Trophoblast cell (in vitro differentiated cells and primary cell): ENCODE measurements around the gene TNF.

Experiments used
- DNase-seq, 2 donors: peaks; one replicate each; pipeline ENCODE4 v3.0.0-alpha.2; 2016
- H2AFZ ChIP-seq: 2 replicates; pipeline ENCODE4 v1.6.1; 2013; ENCODE audit warnings: low read length, moderate library complexity, mild to moderate bottlenecking; ENCODE audit not compliant: insufficient read depth, poor library complexity
- H2AK5ac ChIP-seq: 2 replicates; pipeline ENCODE4 v1.6.1; 2013; ENCODE audit warnings: mild to moderate bottlenecking, low read length
- H2BK120ac ChIP-seq: 2 replicates; pipeline ENCODE4 v1.6.1; 2013; ENCODE audit warnings: low read length, mild to moderate bottlenecking, moderate library complexity; ENCODE audit not compliant: insufficient read depth, poor library complexity
- H2BK12ac ChIP-seq: 2 replicates; pipeline ENCODE4 v1.6.1; 2013; ENCODE audit warnings: mild to moderate bottlenecking, low read length, moderate library complexity
- H2BK5ac ChIP-seq: 2 replicates; pipeline ENCODE4 v1.6.1; 2013; ENCODE audit warnings: low read length, low read depth, moderate library complexity, mild to moderate bottlenecking; ENCODE audit not compliant: poor library complexity
- H3K14ac ChIP-seq: 2 replicates; pipeline ENCODE4 v1.6.1; 2013; ENCODE audit warnings: mild to moderate bottlenecking, low read length
- H3K18ac ChIP-seq: 2 replicates; pipeline ENCODE4 v1.6.1; 2013; ENCODE audit warnings: mild to moderate bottlenecking, low read length
- H3K23ac ChIP-seq: 2 replicates; pipeline ENCODE4 v1.6.1; 2013; ENCODE audit warnings: low read length
- H3K27ac ChIP-seq: 2 replicates; pipeline ENCODE4 v1.5.1; 2013; ENCODE audit warnings: low read depth, mild to moderate bottlenecking, inconsistent platforms, low read length, moderate library complexity
- H3K27me3 ChIP-seq: 2 replicates; pipeline ENCODE4 v1.6.1; 2013; ENCODE audit warnings: inconsistent platforms, mild to moderate bottlenecking, low read length, moderate library complexity; ENCODE audit not compliant: insufficient read depth
- H3K36me3 ChIP-seq, 2 experiments: 1 replicate in 1 of 2; 2 replicates in 1 of 2; pipeline ENCODE4 v1.6.1; 2013; ENCODE audit warnings: low read length in 2 of 2, mild to moderate bottlenecking in 2 of 2, moderate library complexity in 1 of 2; ENCODE audit not compliant: insufficient read depth in 2 of 2, control insufficient read depth in 1 of 2
- H3K4ac ChIP-seq: 2 replicates; pipeline ENCODE4 v1.6.1; 2013; ENCODE audit warnings: low read depth, mild to moderate bottlenecking, low read length, moderate library complexity
- H3K4me1 ChIP-seq, 2 experiments: 1 replicate in 1 of 2; 2 replicates in 1 of 2; pipeline ENCODE4 v1.6.1; 2013; ENCODE audit warnings: low read length in 2 of 2, mild to moderate bottlenecking in 2 of 2, moderate library complexity in 1 of 2; ENCODE audit not compliant: insufficient read depth in 2 of 2, control insufficient read depth in 1 of 2
- H3K4me2 ChIP-seq: 2 replicates; pipeline ENCODE4 v1.6.1; 2013; ENCODE audit warnings: inconsistent platforms, mild to moderate bottlenecking, low read length, moderate library complexity
- H3K4me3 ChIP-seq: 2 replicates; pipeline ENCODE4 v1.5.1; 2013; ENCODE audit warnings: mild to moderate bottlenecking, low read depth, low read length, inconsistent platforms
- H3K79me1 ChIP-seq: one replicate; pipeline ENCODE4 v1.6.1; 2013; ENCODE audit warnings: low read length
- H3K79me2 ChIP-seq: 2 replicates; pipeline ENCODE4 v1.6.1; 2013; ENCODE audit warnings: low read length, mild to moderate bottlenecking; ENCODE audit not compliant: control insufficient read depth, insufficient read depth, poor library complexity
- H3K9ac ChIP-seq: 2 replicates; pipeline ENCODE4 v1.6.1; 2013; ENCODE audit warnings: mild to moderate bottlenecking, low read length
- H3K9me3 ChIP-seq: 2 replicates; pipeline ENCODE4 v1.6.1; 2013; ENCODE audit warnings: low read depth, mild to moderate bottlenecking, control low read depth, inconsistent platforms, low read length; ENCODE audit not compliant: insufficient read depth
- H4K12ac ChIP-seq: 2 replicates; pipeline ENCODE4 v1.6.1; 2013; ENCODE audit warnings: low read depth, mild to moderate bottlenecking, low read length, moderate library complexity
- H4K8ac ChIP-seq: 2 replicates; pipeline ENCODE4 v1.6.1; 2013; ENCODE audit warnings: low read depth, mild to moderate bottlenecking, low read length, moderate library complexity
- H4K91ac ChIP-seq: one replicate; pipeline ENCODE4 v1.6.1; 2013; ENCODE audit warnings: low read depth, mild to moderate bottlenecking, low read length, moderate library complexity
- WGBS: extraction: QIAGEN DNeasy Blood & Tissue Kit; methylation state at CpG from one replicate; pipeline ENCODE4 v1.1.7; 2013; ENCODE audit warnings: missing lambda C conversion rate; ENCODE audit not compliant: insufficient read length, insufficient coverage; ENCODE audit errors: extremely low coverage; 5-methylcytosine and 5-hydroxymethylcytosine counted together

Gene TNF

DNA sequence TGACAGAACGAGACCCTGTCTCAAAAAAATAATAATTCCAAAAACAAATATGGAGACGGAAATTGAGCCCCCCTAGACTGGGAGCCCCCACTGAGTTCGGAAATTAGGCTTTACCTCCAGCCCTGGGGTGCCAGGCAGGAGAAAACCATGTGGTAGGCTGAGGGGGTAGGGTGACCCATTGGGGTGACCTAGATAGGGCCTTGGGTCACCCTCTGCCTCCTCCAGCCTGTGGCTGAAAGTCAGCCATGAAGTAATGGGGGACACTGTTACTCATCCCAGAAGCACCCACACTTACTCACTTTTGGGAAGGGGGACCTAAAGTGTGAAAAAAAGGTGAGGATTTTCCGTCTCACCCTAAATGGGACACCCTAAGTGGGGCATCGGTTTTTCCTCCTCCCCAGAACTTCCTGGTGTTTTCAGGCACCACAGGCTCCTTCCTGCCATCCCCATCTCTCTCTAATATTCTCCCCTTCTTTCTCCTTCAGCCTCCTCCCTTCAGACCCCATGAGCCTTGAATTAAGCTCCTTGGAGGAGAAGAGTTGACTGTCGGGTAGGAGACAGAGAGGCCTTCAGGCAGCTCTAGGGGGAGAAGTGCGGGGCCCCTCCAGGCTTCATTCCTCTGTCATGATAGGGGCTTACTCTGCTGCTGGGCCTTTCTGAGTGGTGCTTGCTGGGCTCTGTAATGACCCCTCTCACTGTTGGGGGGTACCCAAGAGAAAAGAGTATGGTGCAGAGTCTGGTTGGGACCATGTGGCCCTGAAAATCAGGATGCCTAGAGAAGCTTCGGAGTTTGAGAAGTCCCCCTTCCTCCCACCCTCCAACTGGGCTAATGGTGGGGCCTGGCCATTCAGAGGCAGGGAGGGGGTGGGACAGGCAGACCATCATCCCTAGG, 4.4 kb downstream of the TNF start:
- Histone ChIP-seq H3K79me2 (peaks cover 6% of the 10 kb centered on the region), H4K12ac (no peak overlapping the region), H3K27ac (no peak overlapping the region), H3K4ac (no peak overlapping the region), H3K36me3 (no peaks in the 10 kb centered on the region), H2AFZ (no peak overlapping the region), H3K79me1 (peaks cover 39% of the 10 kb centered on the region), H3K4me3 (no peak overlapping the region), H2BK120ac (no peak overlapping the region), H3K4me1 (peaks cover 47 to 53% of the 10 kb centered on the region in 2 experiments), H3K9ac (no peak overlapping the region), H3K23ac (no peak overlapping the region), H2BK5ac (no peak overlapping the region), H3K27me3 (no peaks in the 10 kb centered on the region), H2BK12ac (peak overlapping the region; percentile 94), H3K9me3 (no peaks in the 10 kb centered on the region), H3K14ac (no peak overlapping the region), H4K8ac (no peak overlapping the region), H2AK5ac (peak overlapping the region; percentile 3), H3K4me2 (peak overlapping the region; percentile 63), H4K91ac (peak overlapping the region; percentile 31), H3K18ac (no peak overlapping the region)
- WGBS, result no CpG with 5 or more reads among the region's 8 CpGs
- no peak for DNase-seq

DNA sequence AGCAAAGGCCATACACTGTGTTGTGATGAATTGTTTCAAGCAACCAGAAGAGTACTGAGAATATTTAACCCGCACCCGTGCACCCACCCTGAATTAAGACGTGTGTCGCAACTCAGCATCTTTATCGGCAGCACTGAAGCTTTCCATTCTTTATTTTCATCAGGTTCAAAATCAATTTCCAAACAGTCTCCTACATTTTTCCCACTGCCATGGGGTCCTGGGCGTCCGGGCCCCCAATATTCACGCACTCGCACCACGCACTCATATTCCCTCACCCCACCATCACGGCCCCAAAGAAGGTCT, 5.0 kb downstream of the TNF start:
- Histone ChIP-seq H3K27ac (no peak overlapping the region), H2AFZ (peak overlapping the region; percentile 75), H3K4me2 (peak overlapping the region; percentile 63), H3K14ac (peak overlapping the region; percentile 83), H3K23ac (no peak overlapping the region), H3K9me3 (no peaks in the 10 kb centered on the region), H3K9ac (no peak overlapping the region), H3K4me3 (peak overlapping the region; percentile 57), H2BK120ac (peak overlapping the region; percentile 88), H4K12ac (peak overlapping the region; percentile 73), H3K18ac (peak overlapping the region; percentile 86), H3K4me1 (peaks cover 41 to 48% of the 10 kb centered on the region in 2 experiments), H3K4ac (peak overlapping the region; percentile 62), H2BK5ac (peak overlapping the region; percentile 13), H4K8ac (peak overlapping the region; percentile 90), H3K27me3 (no peaks in the 10 kb centered on the region), H2BK12ac (peak overlapping the region; percentile 94), H3K36me3 (no peaks in the 10 kb centered on the region), H3K79me1 (peaks cover 34% of the 10 kb centered on the region), H3K79me2 (peaks cover 6% of the 10 kb centered on the region), H2AK5ac (peak overlapping the region; percentile 77), H4K91ac (peak overlapping the region; percentile 87)
- DNase-seq, result no peak
- no CpG with 5 or more reads among the region's 11 CpGs for WGBS

DNA sequence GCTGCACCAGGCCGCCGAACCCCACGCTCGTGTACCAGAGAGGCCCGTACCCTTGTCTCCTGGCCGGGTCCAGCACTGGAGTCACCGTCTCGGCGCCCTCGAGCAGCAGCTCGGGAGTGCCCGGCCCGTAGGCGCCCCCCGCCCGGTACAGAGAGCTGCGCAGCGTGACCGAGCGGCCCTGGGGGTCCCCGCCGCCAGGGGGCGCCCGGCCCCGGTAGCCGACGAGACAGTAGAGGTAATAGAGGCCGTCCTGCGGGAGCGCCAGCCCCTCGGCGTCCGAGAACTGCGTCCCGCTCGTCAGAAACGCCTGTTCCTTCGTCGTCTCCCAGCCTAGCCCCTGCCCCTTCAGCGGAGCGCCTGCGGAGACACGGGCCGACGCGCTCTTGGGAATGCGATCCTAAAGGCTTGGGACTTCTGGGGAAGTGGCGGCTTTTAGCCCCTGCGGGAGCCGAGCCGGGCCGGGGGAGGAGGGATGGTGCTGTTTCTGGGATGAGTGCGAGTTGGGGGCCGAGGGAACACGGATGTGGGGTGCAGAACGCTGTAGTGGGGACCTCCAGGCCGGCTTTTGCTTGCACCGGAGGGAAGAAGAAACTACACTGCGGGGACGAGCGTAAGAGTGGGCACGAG, 5.6 kb downstream of the TNF start:
- Histone ChIP-seq H3K18ac (peak overlapping the region; percentile 86), H2AK5ac (peak overlapping the region; percentile 77), H3K27ac (peak overlapping the region; percentile 15), H3K79me1 (peaks cover 30% of the 10 kb centered on the region), H2BK12ac (peak overlapping the region; percentile 94), H3K23ac (no peak overlapping the region), H3K9ac (peak overlapping the region; percentile 70), H3K4me2 (peak overlapping the region; percentile 63), H2BK5ac (peak overlapping the region; percentile 29), H4K91ac (peak overlapping the region; percentile 87), H3K4me1 (peaks cover 36 to 42% of the 10 kb centered on the region in 2 experiments), H4K8ac (peak overlapping the region; percentile 95), H2BK120ac (peak overlapping the region; percentile 88), H3K27me3 (no peaks in the 10 kb centered on the region), H4K12ac (peak overlapping the region; percentile 73), H3K9me3 (no peaks in the 10 kb centered on the region), H3K4me3 (peak overlapping the region; percentile 77), H3K14ac (peak overlapping the region; percentile 83), H3K36me3 (no peaks in the 10 kb centered on the region), H3K4ac (peak overlapping the region; percentile 62), H3K79me2 (peaks cover 6% of the 10 kb centered on the region), H2AFZ (peak overlapping the region; percentile 93)
- WGBS, result no CpG with 5 or more reads among the region's 62 CpGs
- peak; percentile 57 to 76 for DNase-seq

DNA sequence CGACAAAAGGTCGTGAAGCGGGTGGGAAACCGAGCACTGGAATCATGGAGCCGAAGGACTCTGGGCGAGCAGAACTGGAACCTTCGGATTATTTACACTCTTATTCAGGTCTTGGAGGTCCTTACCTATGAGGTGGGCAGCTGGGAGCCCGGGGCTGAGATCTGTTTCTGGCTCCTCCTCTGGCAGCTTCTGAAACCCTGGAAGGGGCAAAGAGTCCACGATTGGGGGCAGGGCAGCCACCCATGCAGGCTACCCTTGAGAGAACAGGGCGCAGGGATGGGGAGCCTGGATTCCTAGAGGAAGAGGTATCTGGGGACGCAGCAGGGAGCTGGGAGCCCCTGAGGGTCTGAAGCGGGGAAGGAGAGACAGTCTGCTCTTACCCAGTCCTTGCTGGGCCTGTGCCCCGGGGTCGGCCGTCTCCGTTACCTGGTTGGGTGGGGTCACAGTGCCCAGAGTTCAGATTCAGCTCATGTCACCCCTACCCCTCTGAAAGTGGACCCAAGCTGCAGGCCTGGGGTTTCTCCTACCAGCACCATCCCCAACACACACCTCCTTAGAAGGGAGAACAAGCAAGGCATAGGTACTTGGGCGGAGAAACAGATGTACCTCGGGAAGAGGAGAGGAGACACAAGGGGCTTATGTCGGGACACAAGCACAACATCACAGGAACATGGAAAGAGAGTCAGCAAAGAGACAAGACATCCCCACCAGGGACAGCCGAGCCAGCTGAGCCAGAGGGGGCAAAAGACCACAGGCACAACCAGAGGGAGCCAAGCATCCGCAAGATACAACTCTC, 6.3 kb downstream of the TNF start:
- Histone ChIP-seq H2BK12ac (no peak overlapping the region), H2AK5ac (peak overlapping the region; percentile 33), H3K79me2 (peaks cover 6% of the 10 kb centered on the region), H2AFZ (peak overlapping the region; percentile 93), H4K91ac (peak overlapping the region; percentile 87), H3K4me3 (peak overlapping the region; percentile 77), H3K4me1 (peaks cover 31 to 37% of the 10 kb centered on the region in 2 experiments), H3K36me3 (no peaks in the 10 kb centered on the region), H4K12ac (peak overlapping the region; percentile 72), H3K4me2 (peak overlapping the region; percentile 63), H3K4ac (peak overlapping the region; percentile 29), H3K9ac (peak overlapping the region; percentile 70), H3K14ac (peak overlapping the region; percentile 80), H3K79me1 (peaks cover 30% of the 10 kb centered on the region), H3K9me3 (no peaks in the 10 kb centered on the region), H3K27me3 (no peaks in the 10 kb centered on the region), H2BK5ac (no peak overlapping the region), H3K23ac (no peak overlapping the region), H4K8ac (peak overlapping the region; percentile 95), H3K27ac (peak overlapping the region; percentile 15), H2BK120ac (peak overlapping the region; percentile 75), H3K18ac (peak overlapping the region; percentile 54)
- WGBS, result no CpG with 5 or more reads among the region's 21 CpGs
- no peak for DNase-seq
